Adrenal gland (tissue), 12 donors: ENCODE measurements around the gene HS2ST1. TPM values are rescaled to one million over a fixed set of nuclear protein-coding genes. Genes with fewer than 3 reads are reported as not detected.

Experiments used
- DNase-seq, 7 donors: peaks; one replicate each; pipeline ENCODE4 v3.0.0-alpha.2; 2019 to 2020
- H3K27ac ChIP-seq, 5 donors: fragments of 200-600 bp; sonication (generic) in 4 of 5; 1 replicate in 3 of 5; 2 replicates in 2 of 5; pipeline versions ENCODE4 v1.5.1 to v1.8.0; 2016 to 2020; ENCODE audit warnings: mild to moderate bottlenecking in 1 of 5
- H3K27me3 ChIP-seq: fragments of 200-600 bp; 2 replicates; pipeline ENCODE4 v1.8.0; 2021
- H3K36me3 ChIP-seq, 2 donors: fragments of 200-600 bp; replicated peaks in 1 of 2; 1 replicate in 1 of 2; 2 replicates in 1 of 2; pipeline versions ENCODE4 v1.5.1 to v1.8.0; 2018 to 2022
- H3K4me1 ChIP-seq, 2 donors: fragments of 200-600 bp; replicated peaks in 1 of 2; 1 replicate in 1 of 2; 2 replicates in 1 of 2; pipeline versions ENCODE4 v1.5.1 to v1.8.0; 2018 to 2021
- H3K4me3 ChIP-seq, 4 donors: fragments of 200-600 bp; sonication (generic) in 3 of 4; one replicate each; pipeline ENCODE4 v1.5.1; 2016 to 2018
- H3K9me3 ChIP-seq, 3 donors: fragments of 200-600 bp; sonication (generic) in 1 of 3; replicated peaks in 1 of 3; 1 replicate in 2 of 3; 2 replicates in 1 of 3; pipeline versions ENCODE4 v1.5.1 to v1.8.0; 2016 to 2021
- CTCF ChIP-seq, 6 experiments: fragments of 450-650 bp in 4 of 6; fragments of 200-600 bp in 2 of 6; sonication (generic) in 1 of 6; IDR thresholded peaks; 1 replicate in 5 of 6; 2 replicates in 1 of 6; pipeline versions ENCODE4 v1.5.1 to v1.8.0; 2016 to 2021; ENCODE audit warnings: antibody characterized with exemption in 6 of 6, mild to moderate bottlenecking in 2 of 6, moderate library complexity in 1 of 6
- POLR2A ChIP-seq, 2 donors: fragments of 450-650 bp; IDR thresholded peaks; one replicate each; pipeline ENCODE4 v1.6.1; 2017; ENCODE audit warnings: antibody characterized with exemption in 2 of 2, mild to moderate bottlenecking in 2 of 2, moderate library complexity in 1 of 2
- WGBS, 4 donors: extraction: QIAGEN DNeasy Blood & Tissue Kit in 2 of 4; methylation state at CpG; one replicate each; pipeline versions ENCODE4 v1.1.5 to v1.1.7; 2013 to 2017; 5-methylcytosine and 5-hydroxymethylcytosine counted together
- intact Hi-C, 2 donors: fragments of 100-400 bp; cut with DNase I; formaldehyde crosslinking; loops; one replicate each; pipeline versions ENCODE4 v1.14.1 to v1.15.0; 2022 to 2023
- polyA plus RNA-seq, 3 donors: library from polyadenylated mRNA; stranded (reverse); fragments of 200-250 nt in 2 of 3; fragments of 350-450 nt in 1 of 3; fragmentation: Illumina TruSeq in 1 of 3; extraction: RNeasy Lipid Tissue Mini Kit (QIAGEN cat#74804) in 1 of 3; gene quantifications; one replicate each; pipeline ENCODE4 v1.2.3, GENCODE V29; 2013 to 2014
- total RNA-seq, 9 donors: library from RNA; depleted of rRNA in 4 of 9; stranded (reverse); fragments of >200 nt in 4 of 9; fragments of 120-200 nt in 1 of 9; fragmentation: NEBNext Ultra II Directional in 1 of 9; extraction: Animal tissue kit (Norgen Biotek cat#: 25700) in 1 of 9; gene quantifications; one replicate each; pipeline versions ENCODE4 v1.1.0 to v1.2.4, GENCODE V29; 2013 to 2023
- donor health status: healthy with polysubstance abuse.
- donor health status: Bipolar disorder and iron deficiency.
- donor health status: DM: yes; HTN: yes; CAD: no.
- donor health status: DM: no; HTN: no; CAD: no.
- donor health status: DM: no; HTN: no; CAD: no.
- donor health status: DM: yes; HTN: yes; CAD: no.

HS2ST1 gene
- total and polyA plus RNA-seq, 12 donors: 11.2 to 131 (median 46.5) TPM

- Histone ChIP-seq H3K36me3 (no peaks in the 10 kb centered on the region), H3K27me3 (no peaks in the 10 kb centered on the region), H3K4me3 (no peak overlapping the region), H3K9me3 (no peaks in the 10 kb centered on the region), H3K4me1 (peaks cover 0 to 6% of the 10 kb centered on the region in 2 donors), H3K27ac (peak overlapping the region in 2 of 5 donors; percentile 10 to 33)
- DNase-seq: no peak
- 64 to 77% (median 74%) methylated on average over 8 of the region's 8 CpGs for WGBS, 4 donors
- TF ChIP-seq POLR2A (IDR thresholded peaks at IDR 0.05): no peak
- TF ChIP-seq CTCF (IDR thresholded peaks at IDR 0.05): no peak
- intact Hi-C loops: loop anchor here in 1 of 2 donors (5.0 kb wide), 1 partner anchor 823 kb away; no protein-coding TSS in a partner anchor
Observed at GRCh38 chr1:87129606-87130005, 215.2 kb downstream of the HS2ST1 start.

- H3K9me3 ChIP-seq: no peaks in the 10 kb centered on the region
- H3K27me3 ChIP-seq: no peaks in the 10 kb centered on the region
- intact Hi-C loops: loop anchor here in 1 of 2 donors (5.0 kb wide), 1 partner anchor 822 kb away; no protein-coding TSS in a partner anchor
- H3K4me1 ChIP-seq: peaks cover 0 to 6% of the 10 kb centered on the region in 2 donors
- H3K4me3 ChIP-seq: no peak overlapping the region
- peak overlapping the region in 1 of 5 donors; percentile 10 for H3K27ac ChIP-seq
- DNase-seq: no peak
- WGBS, 4 donors: 60 to 74% (median 69%) methylated on average over 4 of the region's 4 CpGs
- H3K36me3 ChIP-seq: no peaks in the 10 kb centered on the region
- TF ChIP-seq POLR2A (IDR thresholded peaks at IDR 0.05) (no peak), CTCF (IDR thresholded peaks at IDR 0.05) (no peak)
Observed at GRCh38 chr1:87130438-87130837, 216.0 kb downstream of the HS2ST1 start.

GRCh38 chr1:87131809-87132283 lies 217.4 kb downstream of the HS2ST1 start:
- H3K4me3 ChIP-seq: peak overlapping the region in 2 of 4 donors; percentile 10 to 64
- H3K9me3 ChIP-seq: no peaks in the 10 kb centered on the region
- TF ChIP-seq CTCF (IDR thresholded peaks at IDR 0.05) (peak; percentile 68 to 91 (median 84)), POLR2A (IDR thresholded peaks at IDR 0.05) (no peak)
- 0 to 3% (median 1%) methylated on average over 6 to 32 of the region's 32 CpGs for WGBS, 4 donors
- H3K27me3 ChIP-seq: no peaks in the 10 kb centered on the region
- no peaks in the 10 kb centered on the region for H3K36me3 ChIP-seq
- intact Hi-C loops: loop anchor here in 1 of 2 donors (5.0 kb wide), 1 partner anchor 820 kb away; no protein-coding TSS in a partner anchor
- peak; percentile 77 to 85 (median 78) for DNase-seq
- H3K27ac ChIP-seq: peak overlapping the region in 2 of 5 donors; percentile 17 to 51
- H3K4me1 ChIP-seq: peaks cover 0 to 6% of the 10 kb centered on the region in 2 donors

GRCh38 chr1:87132284-87132870 lies 217.9 kb downstream of the HS2ST1 start:
- WGBS, 4 donors: 42 to 55% (median 47%) methylated on average over 25 to 47 of the region's 47 CpGs
- H3K4me1 ChIP-seq: peaks cover 0 to 6% of the 10 kb centered on the region in 2 donors
- H3K36me3 ChIP-seq: no peaks in the 10 kb centered on the region
- TF ChIP-seq POLR2A (IDR thresholded peaks at IDR 0.05) (no peak), CTCF (IDR thresholded peaks at IDR 0.05) (no peak)
- DNase-seq: no peak
- intact Hi-C loops: loop anchor here in 1 of 2 donors (5.0 kb wide), 1 partner anchor 820 kb away; no protein-coding TSS in a partner anchor
- no peaks in the 10 kb centered on the region for H3K27me3 ChIP-seq
- H3K9me3 ChIP-seq: no peaks in the 10 kb centered on the region
- H3K4me3 ChIP-seq: peak overlapping the region in 2 of 4 donors; percentile 10 to 64
- H3K27ac ChIP-seq: peak overlapping the region in 2 of 5 donors; percentile 17 to 51
